Endometrial microvascular endothelial cells (primary cell): ENCODE measurements around the gene IFT172. TPM values are rescaled to one million over a fixed set of nuclear protein-coding genes. Genes with fewer than 3 reads are reported as not detected.
"Not testable (repeated sequence)": the region's sequence is repeated elsewhere in the genome, so short reads cannot be mapped to it uniquely, and the experiment has no call there.

Experiments used
- in situ Hi-C: cut with HindIII; loops from 2 replicates; pipeline ENCODE4 v1.10.0; 2017; ENCODE audit warnings: low sequenced_read_pairs, low pct_unique_long_range_greater_than_20kb; ENCODE audit errors: inconsistent ontology term
- total RNA-seq: library from RNA; depleted of rRNA; stranded (reverse); fragments of >200 nt; gene quantifications from one replicate; pipeline ENCODE4 v1.2.3, GENCODE V29; 2015; ENCODE audit errors: inconsistent ontology term

The IFT172 gene
- total RNA-seq, 1 donor from 2014 or later, result 26.6 TPM

- in situ Hi-C loops, result no loop called here
Observed at GRCh38 chr2:27441226-27441926, 48.2 kb downstream of the IFT172 start.

DNA sequence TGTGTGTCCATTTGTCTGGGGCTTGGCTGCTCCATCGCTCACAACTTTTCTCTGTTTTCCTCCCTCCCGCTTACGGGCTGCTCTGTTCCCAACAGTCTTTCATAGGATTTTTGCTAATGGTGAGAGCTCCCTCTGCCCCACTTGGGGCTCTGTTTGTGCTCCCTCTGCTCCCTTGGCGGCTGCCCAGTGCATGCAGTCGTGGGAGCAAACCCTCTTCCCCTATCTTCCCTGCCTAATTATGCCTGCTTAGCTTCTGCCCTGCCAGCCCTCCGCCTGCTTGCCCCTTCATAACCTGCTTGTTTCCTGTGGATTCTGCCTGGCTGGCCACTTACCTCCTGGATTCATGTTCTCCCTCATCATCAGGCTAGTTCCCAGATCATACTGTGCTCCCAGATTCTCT is 53.9 kb downstream of the IFT172 start:
- in situ Hi-C loops, result no loop called here

GRCh38 chr2:27431395-27431794 is 58.1 kb downstream of the IFT172 start:
- in situ Hi-C loops, result no loop called here

DNA sequence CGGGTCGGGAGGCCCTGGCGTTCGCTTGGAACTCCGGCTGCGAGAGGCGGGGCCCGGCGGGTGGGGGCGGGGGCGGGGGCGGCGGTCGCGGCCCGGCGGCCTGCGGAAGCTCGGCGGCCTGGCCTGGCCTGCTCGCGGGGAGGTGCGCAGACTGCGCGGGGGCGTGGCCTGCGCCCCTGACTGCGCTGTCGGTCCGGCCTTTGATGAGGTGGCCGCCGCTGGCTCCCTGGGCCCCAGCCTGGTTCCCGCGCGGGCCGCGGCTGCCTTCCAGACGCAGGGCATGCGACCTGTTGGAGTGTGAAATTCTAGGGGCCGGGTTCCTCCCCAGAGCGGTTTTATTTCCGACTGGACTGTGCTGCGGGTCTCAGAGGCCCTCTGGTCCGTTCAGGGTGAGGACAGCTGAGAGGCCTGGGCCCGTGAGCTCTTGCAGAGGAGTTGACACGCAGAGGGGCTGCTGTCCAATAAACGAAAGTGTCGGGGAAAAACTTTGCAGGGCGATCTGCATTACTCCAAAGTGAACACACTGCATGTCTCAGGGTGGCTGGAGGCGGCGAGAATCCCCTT is 60.5 kb downstream of the IFT172 start:
- in situ Hi-C loops, result no loop called here

GRCh38 chr2:27428213-27428977 is 61.1 kb downstream of the IFT172 start, which contains the start of gene NRBP1:
TSS of gene NRBP1 (plus strand) at chr2:27428631. CDS start at chr2:27433274, 4,643 bp downstream.
- in situ Hi-C loops, result no loop called here

GRCh38 chr2:27427863-27428212 is 61.7 kb downstream of the IFT172 start:
- in situ Hi-C loops, result no loop called here

DNA sequence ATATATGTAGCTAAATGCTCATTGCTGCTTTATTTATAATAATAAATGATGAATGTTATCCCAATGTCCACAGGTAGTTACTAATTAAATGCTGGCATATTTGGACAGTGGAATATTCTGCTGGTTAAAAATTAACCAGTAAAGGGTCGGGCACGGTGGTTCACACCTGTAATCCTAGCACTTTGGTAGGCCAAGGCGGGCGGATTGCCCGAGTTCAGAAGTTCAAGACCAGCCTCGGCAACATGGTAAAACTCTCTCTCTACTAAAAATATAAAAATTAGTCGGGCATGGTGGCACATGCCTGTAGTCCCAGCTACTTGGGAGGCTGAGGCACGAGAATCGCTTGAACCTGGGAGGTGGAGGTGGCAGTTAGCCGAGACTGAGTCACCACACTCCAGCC is 64.5 kb downstream of the IFT172 start:
- in situ Hi-C loops, result not testable (repeated sequence)

DNA sequence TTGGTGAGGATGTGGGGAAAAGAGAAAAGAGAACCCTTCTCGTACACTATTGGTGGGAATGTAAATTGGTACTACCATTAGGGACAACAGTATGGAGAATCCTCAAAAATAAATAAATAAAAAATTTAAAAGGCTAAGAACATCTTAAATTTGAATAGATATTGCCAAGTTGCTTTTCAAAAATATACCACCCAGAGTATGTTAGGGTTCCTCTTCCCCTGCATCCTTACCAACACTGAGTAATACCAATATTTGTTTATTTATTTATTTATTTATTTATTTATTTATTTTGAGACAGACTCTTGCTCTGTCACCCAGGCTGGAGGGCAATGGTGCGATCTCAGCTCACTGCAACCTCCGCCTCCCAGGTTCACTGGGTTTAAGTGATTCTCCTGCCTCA is 66.6 kb downstream of the IFT172 start:
- in situ Hi-C loops, result no loop called here

GRCh38 chr2:27421660-27422250 is 67.8 kb downstream of the IFT172 start:
- in situ Hi-C loops, result no loop called here

DNA sequence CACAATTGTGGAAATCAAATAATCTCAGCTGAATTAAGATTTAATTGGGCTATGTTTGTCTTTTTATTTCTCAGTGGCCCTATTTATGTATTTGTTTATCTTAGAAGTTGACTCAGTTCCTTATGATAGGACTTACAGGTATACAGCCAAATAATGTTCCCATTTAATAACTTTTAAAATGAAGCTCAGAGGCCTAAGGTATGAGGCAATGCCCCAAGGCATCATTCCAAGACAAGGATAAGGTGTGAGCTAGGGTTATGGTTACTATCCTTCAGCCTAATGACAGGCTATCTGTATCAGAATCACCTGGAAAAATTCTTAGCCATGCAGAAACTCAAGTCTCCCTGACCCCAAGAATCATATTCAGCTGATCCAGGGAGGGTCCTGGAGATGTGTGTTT is 68.5 kb downstream of the IFT172 start:
- in situ Hi-C loops, result no loop called here

DNA sequence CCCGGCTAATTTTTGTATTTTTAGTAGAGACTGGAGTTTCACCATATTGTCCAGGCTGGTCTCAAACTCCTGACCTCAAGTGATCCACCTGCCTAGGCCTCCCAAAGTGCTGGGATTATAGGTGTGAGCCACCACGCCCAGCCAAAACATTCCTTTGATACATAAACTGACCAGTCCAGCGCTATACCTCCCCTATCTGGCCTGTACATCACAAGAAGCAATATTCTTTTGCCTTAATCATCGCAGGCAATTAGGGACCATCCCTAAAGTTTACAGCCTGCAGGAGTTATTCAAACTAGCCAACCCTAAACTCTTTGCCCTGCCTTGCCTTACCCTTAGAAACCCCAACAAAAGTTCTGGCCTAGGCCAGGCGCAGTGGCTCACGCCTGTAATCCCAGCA is 73.4 kb downstream of the IFT172 start:
- in situ Hi-C loops, result no loop called here

DNA sequence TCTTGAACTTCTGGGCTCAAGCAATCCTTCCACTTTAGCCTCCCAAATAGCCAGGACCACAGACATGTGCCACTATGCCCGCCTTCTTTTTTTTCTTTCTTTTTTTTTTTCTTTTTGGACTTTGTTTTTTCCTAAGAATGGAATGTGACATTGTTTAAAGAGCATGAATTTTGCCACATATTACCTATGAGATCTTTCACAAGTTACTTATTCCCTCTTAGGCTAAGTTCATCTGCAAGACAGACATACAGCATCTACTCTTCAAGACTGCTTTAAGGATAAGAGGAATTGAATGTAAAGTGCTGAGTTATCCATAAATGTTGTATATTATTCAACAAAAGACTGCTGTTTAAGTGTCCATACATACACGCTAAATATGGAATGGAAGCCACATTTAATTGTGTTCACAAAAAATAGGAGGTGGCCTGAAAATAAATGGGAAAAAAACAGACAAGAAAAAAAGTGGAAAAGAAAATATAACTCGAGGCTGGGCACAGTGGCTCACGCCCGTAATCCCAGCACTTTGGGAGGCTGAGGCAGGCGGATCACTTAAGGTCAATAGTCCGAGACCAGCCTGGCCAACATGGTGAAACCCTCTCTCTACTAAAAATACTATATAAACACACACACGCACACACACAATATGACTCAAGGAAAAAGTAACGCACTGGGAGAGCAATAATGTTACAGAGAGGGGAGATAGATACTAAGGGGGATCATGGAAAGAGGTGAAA is 77.0 kb downstream of the IFT172 start:
- in situ Hi-C loops, result no loop called here

DNA sequence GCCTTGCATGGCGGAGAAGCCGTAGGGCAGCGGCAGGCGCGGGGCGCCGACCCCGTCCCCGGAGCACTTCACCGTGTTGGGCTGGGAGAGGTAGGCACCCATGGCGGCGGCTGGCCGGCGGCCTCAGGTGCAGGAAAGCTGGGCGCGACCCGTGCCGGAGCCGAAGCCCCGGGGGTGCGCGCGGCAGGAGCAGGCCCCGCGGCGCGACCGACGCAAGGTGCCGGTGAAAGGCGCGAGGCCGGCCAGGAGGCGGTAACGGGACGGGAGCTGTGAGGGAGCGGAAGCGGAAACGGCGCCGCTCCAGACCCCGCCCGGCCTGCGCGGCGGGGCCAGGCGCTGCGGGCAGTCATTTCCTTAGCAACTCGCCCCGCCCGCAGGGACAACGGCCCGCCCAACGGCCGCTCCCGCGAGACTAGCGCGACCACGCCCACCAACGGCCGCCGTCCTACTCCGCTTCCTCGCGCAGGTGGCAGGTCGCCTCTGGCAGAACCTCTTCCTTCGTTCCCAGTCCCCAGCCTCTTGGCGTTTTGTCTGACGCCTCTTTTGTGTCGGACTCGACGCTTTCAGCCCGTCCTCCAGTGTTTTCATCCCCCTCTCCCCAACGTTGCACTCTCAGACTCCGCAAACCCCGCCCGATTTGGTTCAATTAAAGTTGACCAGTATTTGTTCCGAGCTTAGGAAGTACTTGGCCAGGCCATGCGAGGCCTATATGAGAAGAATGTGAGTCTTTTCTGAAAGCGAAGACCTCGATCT is 80.0 kb downstream of the IFT172 start, which contains the start of gene PPM1G:
Gene PPM1G (minus strand): TSS at position 271 of the 753 bp plus-strand sequence. CDS start 169 bp downstream, at position 102.
- in situ Hi-C loops, result no loop called here

DNA sequence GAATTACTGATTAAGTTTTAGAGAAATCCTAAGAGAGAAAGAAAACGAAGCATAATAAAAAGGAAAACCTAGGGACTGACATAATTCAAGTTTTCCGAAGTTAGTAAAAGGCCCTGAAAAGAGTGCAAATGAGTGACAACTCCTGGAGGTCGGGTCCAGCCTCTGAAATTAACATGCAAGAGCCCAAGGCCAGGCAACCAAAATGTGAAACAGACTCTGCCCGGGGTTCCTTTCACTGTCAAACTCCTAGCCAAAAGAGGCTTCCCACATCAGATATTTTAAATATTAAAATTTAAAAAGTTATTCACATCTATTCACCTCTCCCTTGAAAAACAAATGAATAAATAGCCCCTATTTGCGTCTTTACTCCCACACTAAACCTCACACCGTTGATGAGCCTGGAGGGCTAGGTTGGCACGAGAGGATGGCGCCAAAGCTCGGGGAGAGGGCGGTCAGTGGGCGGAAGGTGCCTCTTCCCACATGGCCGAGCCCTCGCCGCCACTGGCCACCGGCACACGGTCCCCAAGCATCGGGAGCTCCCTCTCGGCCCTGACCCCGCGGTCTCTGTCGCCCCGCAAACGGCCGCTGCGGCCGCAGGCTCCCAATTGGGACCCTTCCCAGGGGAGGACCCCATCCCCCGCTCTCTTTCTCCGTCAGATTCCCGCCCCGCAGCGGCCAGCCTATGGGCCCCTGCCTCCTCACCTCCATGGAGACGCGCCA is 80.8 kb downstream of the IFT172 start:
- in situ Hi-C loops, result no loop called here

DNA sequence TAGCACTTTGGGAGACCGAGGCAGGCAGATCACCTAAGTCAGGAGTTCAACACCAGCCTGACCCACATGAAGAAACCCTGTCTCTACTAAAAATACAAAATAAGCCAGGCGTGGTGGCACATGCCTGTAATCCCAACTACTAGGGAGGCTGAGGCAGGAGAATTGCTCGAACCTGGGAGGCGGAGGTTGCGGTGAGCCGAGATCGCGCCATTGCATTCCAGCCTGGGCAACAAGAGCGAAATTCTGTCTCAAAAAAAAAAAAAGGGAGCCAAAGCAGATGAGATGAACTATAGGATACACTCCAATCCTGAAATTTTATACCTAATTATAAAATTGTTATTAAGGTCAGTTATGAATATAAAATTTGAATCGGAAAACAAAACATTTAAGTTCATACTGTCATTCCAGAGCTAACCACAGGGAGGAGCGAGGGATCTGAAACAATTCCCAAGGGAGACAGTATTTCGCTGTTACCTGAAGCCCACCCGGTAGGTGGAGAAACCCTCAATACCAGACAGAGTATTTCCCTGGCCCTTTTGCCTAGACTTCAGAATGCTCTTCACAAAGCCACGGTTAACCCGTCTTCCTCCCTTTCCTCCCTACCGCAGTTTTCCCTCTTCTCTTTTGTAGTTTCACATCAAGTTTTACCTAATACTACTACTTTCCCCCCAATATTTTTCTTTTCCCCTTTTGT is 81.6 kb downstream of the IFT172 start:
- in situ Hi-C loops, result no loop called here

DNA sequence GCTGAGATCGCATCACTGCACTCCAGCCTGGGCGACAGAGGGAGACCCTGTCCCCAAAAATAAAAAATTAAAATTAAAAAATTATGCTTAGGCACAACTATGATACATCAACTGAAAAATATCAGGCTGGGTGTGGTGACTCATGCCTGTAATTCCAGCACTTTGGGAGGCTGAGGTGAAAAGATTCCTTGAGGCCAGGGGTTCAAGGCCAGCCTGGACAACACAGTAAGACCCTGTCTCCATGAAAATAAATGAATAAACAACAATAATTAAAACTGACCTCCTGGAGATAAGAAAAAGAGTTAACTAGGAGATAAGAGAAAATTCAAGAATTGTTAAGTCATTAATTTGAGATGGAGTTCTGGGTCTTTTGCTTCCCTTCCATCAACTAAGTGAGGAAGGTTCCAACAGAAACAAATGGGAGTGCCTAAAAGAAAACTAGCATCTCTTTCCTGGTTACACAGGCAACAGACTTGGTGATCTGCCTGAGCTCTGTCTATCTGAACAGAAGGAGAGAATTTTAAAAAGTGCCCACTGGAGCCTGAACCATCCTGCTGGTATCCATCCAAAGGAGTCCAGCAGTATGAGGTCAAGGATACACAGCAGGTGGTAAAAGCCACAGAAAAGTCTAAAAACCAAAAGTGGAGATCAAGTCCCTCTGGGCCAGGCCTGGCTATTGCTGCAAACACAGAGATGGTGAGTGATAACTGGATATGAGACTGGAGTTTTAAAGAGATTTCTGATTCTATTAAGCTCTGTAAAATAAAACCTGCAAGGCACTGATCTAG is 89.0 kb downstream of the IFT172 start:
- in situ Hi-C loops, result no loop called here
